HepG2 (cell line): ENCODE results near the gene ACADS. TPM values are rescaled to one million over a fixed set of nuclear protein-coding genes. Genes with fewer than 3 reads are reported as not detected.

ENCODE experiments used
- AKNA ChIP-seq: sonication (generic); formaldehyde crosslinking; IDR thresholded peaks from 2 replicates; pipeline ENCODE4 v1.4.0; 2020; ENCODE audit warnings: missing genetic modification reagents, borderline replicate concordance
- GATAD2A ChIP-seq: IDR thresholded peaks from 2 replicates; pipeline ENCODE4 v1.6.1; 2016
- MAX ChIP-seq: IDR thresholded peaks from 2 replicates; pipeline ENCODE4 v1.6.1; 2012; ENCODE audit warnings: inconsistent platforms
- MTA1 ChIP-seq: sonication (generic); formaldehyde crosslinking; IDR thresholded peaks from 2 replicates; pipeline ENCODE4 v1.4.0; 2020; ENCODE audit warnings: missing genetic modification reagents, mild to moderate bottlenecking, borderline replicate concordance
- RERE ChIP-seq: IDR thresholded peaks from 2 replicates; pipeline ENCODE4 v1.6.1; 2016; ENCODE audit warnings: low read depth, missing genetic modification reagents, missing compliant biosample characterization
- REST ChIP-seq, 2 experiments: IDR thresholded peaks; 2 replicates each; pipeline ENCODE4 v1.6.1; 2011 to 2012; ENCODE audit warnings: low read length in 2 of 2, borderline replicate concordance in 1 of 2, low read depth in 1 of 2, mild to moderate bottlenecking in 1 of 2, moderate library complexity in 1 of 2
- SMAD9 ChIP-seq: sonication (generic); formaldehyde crosslinking; IDR thresholded peaks from 2 replicates; pipeline ENCODE4 v1.5.1; 2020; ENCODE audit warnings: mild to moderate bottlenecking, missing genetic modification reagents
- SNAI1 ChIP-seq: sonication (generic); formaldehyde crosslinking; IDR thresholded peaks from 2 replicates; pipeline ENCODE4 v1.5.0; 2020; ENCODE audit warnings: mild to moderate bottlenecking, missing genetic modification reagents, borderline replicate concordance
- TSC22D2 ChIP-seq: sonication (generic); formaldehyde crosslinking; IDR thresholded peaks from 2 replicates; pipeline ENCODE4 v1.5.1; 2020; ENCODE audit warnings: missing genetic modification reagents, mild to moderate bottlenecking, borderline replicate concordance
- ZFP90 ChIP-seq: sonication (generic); formaldehyde crosslinking; IDR thresholded peaks from 2 replicates; pipeline ENCODE4 v1.8.0; 2022; ENCODE audit warnings: missing genetic modification reagents, mild to moderate bottlenecking, inconsistent platforms, borderline replicate concordance
- ZMYM4 ChIP-seq: sonication (generic); formaldehyde crosslinking; IDR thresholded peaks from 2 replicates; pipeline ENCODE4 v1.8.1; 2023; ENCODE audit warnings: mild to moderate bottlenecking, missing genetic modification reagents
- polyA plus RNA-seq, 8 experiments: library from polyadenylated mRNA; depleted of rRNA in 3 of 8; stranded (reverse) in 7 of 8; unstranded in 1 of 8; fragments of >200 nt; fragmentation: Illumina TruSeq in 4 of 8; extraction: Trizol in 4 of 8; gene quantifications; 2 replicates each; pipeline versions ENCODE4 v1.2.1 to v1.2.3, GENCODE V29; 2011 to 2016; ENCODE audit warnings: low read depth in 4 of 8, missing spikeins in 1 of 8, mixed read lengths in 1 of 8; ENCODE audit not compliant: insufficient read depth in 1 of 8
- total RNA-seq, 5 experiments: library from RNA; depleted of rRNA; stranded (reverse); fragments of >200 nt; fragmentation: Illumina TruSeq; extraction: Trizol; gene quantifications; 2 replicates each; pipeline ENCODE4 v1.2.3, GENCODE V29; 2016; ENCODE audit warnings: low read depth in 1 of 5

ACADS gene
- total and polyA plus RNA-seq, 2 of the 13 experiments (the other 11 are each of a cell fraction or from before 2014, with no cell fraction given), result 17.4 to 27.7 TPM

- TF ChIP-seq REST (IDR thresholded peaks at IDR 0.05; ENCODE audit: borderline replicate concordance in 1 of 2, low read depth in 1 of 2, low read length in 2 of 2) (no peak), AKNA (CRISPR knock-in tag) (peak; percentile 18; the same call in 1 of the 2 replicates), SMAD9 (CRISPR knock-in tag) (no peak), GATAD2A (CRISPR knock-in tag) (0 out of 2 replicates have a peak, but pooled peaks have one; percentile 34), SNAI1 (CRISPR knock-in tag) (no peak), ZFP90 (CRISPR knock-in tag) (peak; percentile 20), MAX (peak; percentile 79), RERE (CRISPR knock-in tag) (no peak), TSC22D2 (CRISPR knock-in tag) (no peak), ZMYM4 (CRISPR knock-in tag) (peak; percentile 77), MTA1 (CRISPR knock-in tag) (0 out of 2 replicates have a peak, but pooled peaks have one; percentile 6)
These were observed 38.7 kb upstream of the ACADS start, which contains the start of gene MLEC (continued) for GRCh38 chr12:120686690-120687577.
